ENCODE measurements around the gene SCN8A.

DNA sequence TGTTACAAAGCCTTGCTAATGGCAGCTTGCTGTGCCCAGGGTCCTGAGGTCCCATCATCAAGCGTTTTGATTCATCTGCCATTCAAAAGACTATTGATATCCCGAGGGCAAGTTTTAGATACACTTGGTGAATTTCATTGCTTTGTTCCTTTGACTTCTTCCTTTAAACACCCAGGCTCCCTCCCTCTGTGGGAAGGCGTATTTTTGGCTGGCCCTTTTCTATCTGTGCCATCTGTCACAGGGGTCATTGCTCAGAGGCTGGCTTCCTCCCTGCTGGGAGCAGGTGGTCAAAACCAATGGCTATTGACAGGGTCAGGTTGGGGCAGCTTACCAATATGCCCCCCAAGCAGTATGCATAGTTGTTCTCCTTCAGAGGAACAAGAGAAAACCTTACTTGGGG lies 40.0 kb downstream of the SCN8A start:
- TF ChIP-seq, protein P1, sequence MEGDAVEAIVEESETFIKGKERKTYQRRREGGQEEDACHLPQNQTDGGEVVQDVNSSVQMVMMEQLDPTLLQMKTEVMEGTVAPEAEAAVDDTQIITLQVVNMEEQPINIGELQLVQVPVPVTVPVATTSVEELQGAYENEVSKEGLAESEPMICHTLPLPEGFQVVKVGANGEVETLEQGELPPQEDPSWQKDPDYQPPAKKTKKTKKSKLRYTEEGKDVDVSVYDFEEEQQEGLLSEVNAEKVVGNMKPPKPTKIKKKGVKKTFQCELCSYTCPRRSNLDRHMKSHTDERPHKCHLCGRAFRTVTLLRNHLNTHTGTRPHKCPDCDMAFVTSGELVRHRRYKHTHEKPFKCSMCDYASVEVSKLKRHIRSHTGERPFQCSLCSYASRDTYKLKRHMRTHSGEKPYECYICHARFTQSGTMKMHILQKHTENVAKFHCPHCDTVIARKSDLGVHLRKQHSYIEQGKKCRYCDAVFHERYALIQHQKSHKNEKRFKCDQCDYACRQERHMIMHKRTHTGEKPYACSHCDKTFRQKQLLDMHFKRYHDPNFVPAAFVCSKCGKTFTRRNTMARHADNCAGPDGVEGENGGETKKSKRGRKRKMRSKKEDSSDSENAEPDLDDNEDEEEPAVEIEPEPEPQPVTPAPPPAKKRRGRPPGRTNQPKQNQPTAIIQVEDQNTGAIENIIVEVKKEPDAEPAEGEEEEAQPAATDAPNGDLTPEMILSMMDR (IDR thresholded peaks at IDR 0.05; ENCODE audit: extremely low read depth in 1 of 2, insufficient read depth in 1 of 2, low read depth in 1 of 2, low read length in 2 of 2): no peak
- TF ChIP-seq EZH2 (IDR thresholded peaks at IDR 0.05; ENCODE audit: borderline replicate concordance, low read depth, low read length, severe bottlenecking): no peak
- no peak for TF ChIP-seq JUN (IDR thresholded peaks at IDR 0.05; ENCODE audit: borderline replicate concordance, insufficient read depth, insufficient read length, low read depth)

All from endothelial cell of umbilical vein (primary cell).